Sigmoid colon (tissue), 7 donors: ENCODE measurements around the gene FKBP3. TPM values are rescaled to one million over a fixed set of nuclear protein-coding genes. Genes with fewer than 3 reads are reported as not detected.

Experiments
- DNase-seq: peaks from one replicate; pipeline ENCODE4 v3.0.0-alpha.2; 2019
- H3K27ac ChIP-seq, 4 donors: fragments of 200-600 bp; sonication (generic); one replicate each; pipeline ENCODE4 v1.5.1; 2016 to 2019; ENCODE audit warnings: mild to moderate bottlenecking in 1 of 4
- H3K27me3 ChIP-seq, 3 donors: fragments of 200-600 bp; sonication (generic); one replicate each; pipeline ENCODE4 v1.5.1; 2019; ENCODE audit warnings: mild to moderate bottlenecking in 1 of 3
- H3K36me3 ChIP-seq, 4 donors: fragments of 200-600 bp; sonication (generic); one replicate each; pipeline ENCODE4 v1.5.1; 2016 to 2019
- H3K4me1 ChIP-seq, 4 donors: fragments of 200-600 bp; sonication (generic); one replicate each; pipeline ENCODE4 v1.5.1; 2017 to 2019
- H3K4me3 ChIP-seq, 4 donors: fragments of 200-600 bp; sonication (generic); one replicate each; pipeline ENCODE4 v1.5.1; 2017 to 2019; ENCODE audit warnings: mild to moderate bottlenecking in 2 of 4, moderate library complexity in 1 of 4
- H3K9me3 ChIP-seq, 4 donors: fragments of 200-600 bp in 3 of 4; sonication (generic) in 3 of 4; one replicate each; pipeline versions ENCODE4 v1.5.1 to v1.6.1; 2013 to 2019
- CTCF ChIP-seq, 4 experiments: fragments of 450-650 bp in 3 of 4; fragments of 200-600 bp in 1 of 4; IDR thresholded peaks; one replicate each; pipeline ENCODE4 v1.5.1; 2016 to 2019; ENCODE audit warnings: antibody characterized with exemption in 4 of 4, mild to moderate bottlenecking in 3 of 4, moderate library complexity in 2 of 4
- EP300 ChIP-seq, 4 donors: sonication (generic); formaldehyde crosslinking; IDR thresholded peaks; one replicate each; pipeline ENCODE4 v1.6.1; 2017; ENCODE audit warnings: antibody characterized with exemption in 4 of 4
- POLR2A ChIP-seq, 2 donors: fragments of 450-650 bp; IDR thresholded peaks; one replicate each; pipeline ENCODE4 v1.6.1; 2016; ENCODE audit warnings: antibody characterized with exemption in 2 of 2, mild to moderate bottlenecking in 2 of 2, moderate library complexity in 2 of 2
- POLR2AphosphoS5 ChIP-seq, 4 donors: sonication (generic); formaldehyde crosslinking; IDR thresholded peaks; one replicate each; pipeline ENCODE4 v1.6.1; 2017; ENCODE audit warnings: antibody characterized with exemption in 4 of 4
- WGBS, 2 donors: extraction: QIAGEN DNeasy Blood & Tissue Kit; methylation state at CpG; one replicate each; pipeline ENCODE4 v1.1.7; 2013; 5-methylcytosine and 5-hydroxymethylcytosine counted together
- intact Hi-C: fragments of 100-400 bp; cut with DNase I; formaldehyde crosslinking; loops from one replicate; pipeline ENCODE4 v1.15.1; 2023
- polyA plus RNA-seq, 3 donors: library from polyadenylated mRNA; stranded (reverse); fragments of 200-250 nt; gene quantifications; one replicate each; pipeline ENCODE4 v1.2.3, GENCODE V29; 2013
- total RNA-seq, 4 donors: library from RNA; depleted of rRNA; stranded (reverse); fragments of >200 nt; gene quantifications; one replicate each; pipeline ENCODE4 v1.1.0, GENCODE V29; 2016
- donor health status: healthy with polysubstance abuse.
- donor health status: Bipolar disorder and iron deficiency.
- donor health status: healthy.

The FKBP3 gene
- total and polyA plus RNA-seq, 7 donors: 32.6 to 113 (median 68.0) TPM

DNA sequence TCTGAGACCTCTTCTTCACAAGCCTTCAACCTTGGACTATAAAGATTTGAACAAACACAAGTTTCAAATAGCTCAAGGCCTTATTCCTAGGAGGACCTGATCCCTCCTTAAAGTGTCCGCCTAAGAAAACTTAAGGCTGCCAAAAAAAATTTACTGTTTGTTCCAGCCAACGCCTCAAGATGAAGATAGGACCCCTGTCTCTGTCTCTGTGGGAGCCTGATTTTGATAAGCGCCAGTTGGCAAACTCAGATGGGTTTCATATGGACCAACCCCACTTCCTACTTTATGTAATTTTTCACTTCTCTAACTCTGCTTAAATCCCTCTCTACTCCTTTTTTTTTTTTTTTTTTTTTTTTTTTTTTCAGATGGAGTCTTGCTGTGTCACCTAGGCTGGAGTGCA, 11.0 kb downstream of the FKBP3 start:
- no peak overlapping the region for H3K4me3 ChIP-seq
- TF ChIP-seq POLR2AphosphoS5 (IDR thresholded peaks at IDR 0.05) (no peak), EP300 (IDR thresholded peaks at IDR 0.05) (no peak), CTCF (IDR thresholded peaks at IDR 0.05) (no peak), POLR2A (IDR thresholded peaks at IDR 0.05) (no peak)
- no peaks in the 10 kb centered on the region for H3K4me1 ChIP-seq
- no peak for DNase-seq
- H3K27me3 ChIP-seq: no peaks in the 10 kb centered on the region
- no peaks in the 10 kb centered on the region for H3K9me3 ChIP-seq
- H3K36me3 ChIP-seq: peaks cover 9 to 95% (median 37%) of the 10 kb centered on the region in 4 donors
- no peak overlapping the region for H3K27ac ChIP-seq
- intact Hi-C loops: no loop called here
- WGBS, 2 donors: 96 to 98% methylated on average over 3 of the region's 3 CpGs

- Histone ChIP-seq H3K27me3 (no peaks in the 10 kb centered on the region), H3K9me3 (no peaks in the 10 kb centered on the region), H3K36me3 (peaks cover 17 to 98% (median 41%) of the 10 kb centered on the region in 4 donors), H3K4me3 (no peak overlapping the region), H3K27ac (no peak overlapping the region), H3K4me1 (no peaks in the 10 kb centered on the region)
- DNase-seq: no peak
- WGBS, 2 donors: 58 to 90% methylated on average over 1 of the region's 1 CpG
- intact Hi-C loops: no loop called here
- no peak for TF ChIP-seq POLR2A (IDR thresholded peaks at IDR 0.05)
- no peak for TF ChIP-seq POLR2AphosphoS5 (IDR thresholded peaks at IDR 0.05)
- TF ChIP-seq EP300 (IDR thresholded peaks at IDR 0.05): no peak
- TF ChIP-seq CTCF (IDR thresholded peaks at IDR 0.05): no peak
These were observed 14.2 kb downstream of the FKBP3 start for GRCh38 chr14:45120096-45120495.

GRCh38 chr14:45118594-45118993, 15.7 kb downstream of the FKBP3 start:
- H3K4me1 ChIP-seq: no peaks in the 10 kb centered on the region
- H3K36me3 ChIP-seq: peaks cover 28 to 100% (median 41%) of the 10 kb centered on the region in 4 donors
- no peak overlapping the region for H3K27ac ChIP-seq
- intact Hi-C loops: no loop called here
- H3K4me3 ChIP-seq: no peak overlapping the region
- no peaks in the 10 kb centered on the region for H3K9me3 ChIP-seq
- 78 to 92% methylated on average over 6 of the region's 6 CpGs for WGBS, 2 donors
- no peaks in the 10 kb centered on the region for H3K27me3 ChIP-seq
- no peak for DNase-seq
- TF ChIP-seq POLR2AphosphoS5 (IDR thresholded peaks at IDR 0.05) (no peak), POLR2A (IDR thresholded peaks at IDR 0.05) (no peak), EP300 (IDR thresholded peaks at IDR 0.05) (no peak), CTCF (IDR thresholded peaks at IDR 0.05) (no peak)

- intact Hi-C loops: no loop called here
- WGBS, 2 donors: 67 to 75% methylated on average over 3 of the region's 3 CpGs
- H3K27ac ChIP-seq: no peak overlapping the region
These were observed 20.0 kb downstream of the FKBP3 start for GRCh38 chr14:45114327-45114726.

More at GRCh38 chr14:45114327-45114726, 20.0 kb downstream of the FKBP3 start:
- peaks cover 23 to 99% (median 39%) of the 10 kb centered on the region in 4 donors for H3K36me3 ChIP-seq
- H3K4me3 ChIP-seq: no peak overlapping the region
- no peaks in the 10 kb centered on the region for H3K4me1 ChIP-seq
- no peaks in the 10 kb centered on the region for H3K9me3 ChIP-seq
- no peak for TF ChIP-seq EP300 (IDR thresholded peaks at IDR 0.05)
- TF ChIP-seq CTCF (IDR thresholded peaks at IDR 0.05): no peak
- TF ChIP-seq POLR2A (IDR thresholded peaks at IDR 0.05): no peak
- DNase-seq: no peak
- H3K27me3 ChIP-seq: no peaks in the 10 kb centered on the region
